Cardiac fibroblast (primary cell): Measurements from ENCODE around the gene PRSS36.
"Not testable (repeated sequence)": the region's sequence is repeated elsewhere in the genome, so short reads cannot be mapped to it uniquely, and the experiment has no call there.

Experiments
- DNase-seq, 2 donors: peaks; one replicate each; pipeline versions ENCODE4 v3.0.0 to v3.0.0-alpha.2; 2010; ENCODE audit warnings: low read depth in 2 of 2
- H3K4me3 ChIP-seq, 2 donors: replicated peaks in 1 of 2; 1 replicate in 1 of 2; 2 replicates in 1 of 2; pipeline ENCODE4 v1.5.1; 2011; ENCODE audit warnings: low read depth in 2 of 2, low read length in 2 of 2, mild to moderate bottlenecking in 2 of 2, moderate library complexity in 1 of 2
- TF ChIP-seq, protein P1 (sequence below): IDR thresholded peaks from one replicate; pipeline ENCODE4 v1.5.1; 2011; ENCODE audit warnings: low read depth, mild to moderate bottlenecking, low read length, inconsistent platforms

Gene PRSS36

DNA sequence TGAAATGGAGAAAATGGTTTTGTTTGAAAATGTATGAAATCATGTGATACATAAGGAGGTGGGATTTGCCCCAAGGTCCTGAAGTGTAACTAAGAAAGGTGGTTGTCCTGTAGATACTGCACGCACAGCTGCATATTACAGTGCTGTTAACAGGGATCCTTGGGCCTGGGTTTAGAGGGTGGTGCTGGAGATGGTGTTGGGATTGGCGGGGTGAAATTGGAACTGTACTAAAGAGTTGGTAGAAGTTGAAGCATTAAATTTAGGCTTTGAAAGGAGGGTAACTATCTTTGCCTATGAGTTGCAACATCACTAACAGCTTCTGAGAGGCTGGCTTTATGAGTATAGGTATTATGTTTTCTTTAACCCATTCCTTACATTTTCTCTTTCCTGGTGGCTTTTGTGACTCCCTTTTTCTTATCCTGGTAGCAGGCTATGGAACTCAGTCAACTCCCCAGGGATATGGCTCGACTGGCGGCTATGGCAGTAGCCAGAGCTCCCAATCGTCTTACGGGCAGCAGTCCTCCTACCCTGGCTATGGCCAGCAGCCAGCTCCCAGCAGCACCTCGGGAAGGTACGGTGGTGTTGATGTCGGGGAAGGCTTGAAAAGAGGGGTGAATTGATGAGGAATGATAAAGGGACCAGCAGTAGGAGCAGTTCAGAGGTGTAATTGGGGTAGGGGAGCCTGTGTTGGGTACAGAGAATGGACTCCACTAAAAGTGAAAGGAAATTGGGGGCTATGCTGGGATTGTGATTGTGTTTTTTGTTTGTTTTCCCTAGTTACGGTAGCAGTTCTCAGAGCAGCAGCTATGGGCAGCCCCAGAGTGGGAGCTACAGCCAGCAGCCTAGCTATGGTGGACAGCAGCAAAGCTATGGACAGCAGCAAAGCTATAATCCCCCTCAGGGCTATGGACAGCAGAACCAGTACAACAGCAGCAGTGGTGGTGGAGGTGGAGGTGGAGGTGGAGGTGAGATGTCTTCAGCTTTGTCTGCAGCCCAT lies 33.9 kb upstream of the PRSS36 start:
- peak overlapping the region in 1 of 2 donors; percentile 10 for H3K4me3 ChIP-seq
- DNase-seq = no peak
- TF ChIP-seq, protein P1, sequence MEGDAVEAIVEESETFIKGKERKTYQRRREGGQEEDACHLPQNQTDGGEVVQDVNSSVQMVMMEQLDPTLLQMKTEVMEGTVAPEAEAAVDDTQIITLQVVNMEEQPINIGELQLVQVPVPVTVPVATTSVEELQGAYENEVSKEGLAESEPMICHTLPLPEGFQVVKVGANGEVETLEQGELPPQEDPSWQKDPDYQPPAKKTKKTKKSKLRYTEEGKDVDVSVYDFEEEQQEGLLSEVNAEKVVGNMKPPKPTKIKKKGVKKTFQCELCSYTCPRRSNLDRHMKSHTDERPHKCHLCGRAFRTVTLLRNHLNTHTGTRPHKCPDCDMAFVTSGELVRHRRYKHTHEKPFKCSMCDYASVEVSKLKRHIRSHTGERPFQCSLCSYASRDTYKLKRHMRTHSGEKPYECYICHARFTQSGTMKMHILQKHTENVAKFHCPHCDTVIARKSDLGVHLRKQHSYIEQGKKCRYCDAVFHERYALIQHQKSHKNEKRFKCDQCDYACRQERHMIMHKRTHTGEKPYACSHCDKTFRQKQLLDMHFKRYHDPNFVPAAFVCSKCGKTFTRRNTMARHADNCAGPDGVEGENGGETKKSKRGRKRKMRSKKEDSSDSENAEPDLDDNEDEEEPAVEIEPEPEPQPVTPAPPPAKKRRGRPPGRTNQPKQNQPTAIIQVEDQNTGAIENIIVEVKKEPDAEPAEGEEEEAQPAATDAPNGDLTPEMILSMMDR = no peak

GRCh38 chr16:31182391-31182790 lies 32.5 kb upstream of the PRSS36 start:
- TF ChIP-seq, protein P1 = no peak
- peak overlapping the region; percentile 91 to 92 for H3K4me3 ChIP-seq
- no peak for DNase-seq

- DNase-seq = peak; percentile 37 to 58
- H3K4me3 ChIP-seq = peak overlapping the region; percentile 91 to 92
- TF ChIP-seq, protein P1 = no peak
Measured at GRCh38 chr16:31181102-31181830, 31.4 kb upstream of the PRSS36 start.

GRCh38 chr16:31179747-31180459 lies 30.0 kb upstream of the PRSS36 start, which contains the start of gene FUS:
Gene FUS, plus strand, starts transcription at chr16:31180139. Its CDS starts 76 bp downstream, at chr16:31180215.
- TF ChIP-seq, protein P1 = no peak

DNA sequence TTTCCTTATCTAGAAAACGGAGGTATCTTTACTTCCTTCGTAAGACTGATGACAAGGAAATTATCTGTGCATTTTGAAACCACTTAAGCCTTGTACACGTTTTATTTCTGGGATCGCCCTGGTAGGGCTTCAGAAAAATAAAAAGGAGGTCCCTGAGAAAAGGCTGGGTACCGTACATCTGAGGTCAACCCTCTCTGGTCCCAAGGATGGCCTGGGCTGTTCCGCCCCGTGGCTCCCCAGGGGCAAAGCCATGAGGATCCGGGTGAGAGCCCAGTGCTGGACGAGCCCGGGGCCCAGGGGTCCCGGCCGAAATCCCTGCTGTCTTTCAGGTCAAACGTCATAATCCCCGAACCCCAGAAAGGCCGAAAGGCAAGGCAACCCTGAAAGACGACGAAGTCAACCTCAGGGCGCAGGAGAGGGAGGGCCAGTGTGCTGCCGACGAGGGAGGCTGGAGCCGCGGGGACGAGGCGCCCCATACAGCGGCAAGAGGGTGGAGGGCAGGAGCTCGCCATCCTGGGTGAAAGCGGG lies 29.4 kb upstream of the PRSS36 start:
- TF ChIP-seq, protein P1 = no peak
- H3K4me3 ChIP-seq = peak overlapping the region; percentile 91 to 92
- DNase-seq = peak in 1 of 2 donors; percentile 28

More at GRCh38 chr16:31179747-31180459, 30.0 kb upstream of the PRSS36 start, which contains the start of gene FUS:
- H3K4me3 ChIP-seq = peak within 1 kb of the TSS; percentile 91 to 92
- DNase-seq = peak; percentile 93 to 94

DNA sequence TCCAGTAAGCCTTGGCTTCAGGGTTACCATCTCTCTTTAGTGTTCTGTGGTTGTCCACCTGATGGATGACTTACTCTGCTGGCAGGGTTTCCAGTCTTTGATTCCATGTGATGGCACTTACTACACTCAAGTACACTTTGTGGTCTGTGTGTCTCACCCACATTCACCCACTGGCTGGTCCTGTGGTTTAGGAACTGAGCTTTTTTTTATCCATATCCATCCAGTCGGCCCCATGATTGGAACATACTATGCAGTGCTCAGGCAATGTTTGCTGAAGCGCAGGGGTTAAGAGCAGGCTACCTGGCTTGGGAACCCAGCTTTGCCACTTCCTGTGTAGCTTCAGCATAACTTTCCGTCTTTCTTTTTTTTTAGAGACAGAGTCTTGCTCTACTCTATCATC lies 27.3 kb upstream of the PRSS36 start:
- TF ChIP-seq, protein P1 = no peak
- H3K4me3 ChIP-seq = no peak overlapping the region
- DNase-seq = peak; percentile 36 to 37

DNA sequence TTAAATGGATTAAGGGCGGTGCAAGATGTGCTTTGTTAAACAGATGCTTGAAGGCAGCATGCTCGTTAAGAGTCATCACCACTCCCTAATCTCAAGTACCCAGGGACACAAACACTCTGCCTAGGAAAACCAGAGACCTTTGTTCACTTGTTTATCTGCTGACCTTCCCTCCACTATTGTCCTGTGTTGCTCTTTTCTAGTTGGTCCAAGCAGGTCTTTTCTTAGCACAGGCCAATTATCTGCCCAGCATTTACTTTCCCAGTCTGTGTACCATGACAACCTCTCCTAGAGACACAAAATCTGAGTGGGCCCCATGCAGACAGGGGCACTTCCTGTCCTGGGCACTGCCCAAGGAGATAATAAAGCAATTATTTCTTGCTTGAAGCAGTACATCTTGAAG lies 20.2 kb upstream of the PRSS36 start:
- peak in 1 of 2 donors; percentile 21 for DNase-seq
- not testable (repeated sequence) for H3K4me3 ChIP-seq
